D721Med (cell line): Measurements from ENCODE around the gene MTFMT.

Experiments used
- DNase-seq: peaks from one replicate; pipeline ENCODE4 v3.0.0; 2011; ENCODE audit warnings: low spot score; ENCODE audit not compliant: insufficient read length
- FAIRE-seq: peaks from 2 replicates; lab custom pipeline; 2011; peaks lifted over from hg19 to GRCh38; lab: Jason Lieb, UNC
- CTCF ChIP-seq: IDR thresholded peaks from 2 replicates; pipeline ENCODE4 v1.5.1; 2012; ENCODE audit warnings: mild to moderate bottlenecking, control low read depth; ENCODE audit not compliant: insufficient read depth; ENCODE audit errors: missing control alignments

Gene MTFMT

GRCh38 chr15:65059369-65059750 is 29.9 kb upstream of the MTFMT start:
- FAIRE-seq (no peak), DNase-seq (no peak)
- TF ChIP-seq CTCF, result no peak

GRCh38 chr15:65058394-65059368 is 29.2 kb upstream of the MTFMT start:
- TF ChIP-seq CTCF, result no peak
- no peak for FAIRE-seq
- no peak for DNase-seq

- DNase-seq (no peak), FAIRE-seq (no peak)
- no peak for TF ChIP-seq CTCF
Observed at GRCh38 chr15:65057549-65057940, 28.1 kb upstream of the MTFMT start.

- DNase-seq (no peak), FAIRE-seq (no peak)
- TF ChIP-seq CTCF, result no peak
Observed at GRCh38 chr15:65056868-65057548, 27.6 kb upstream of the MTFMT start.

- FAIRE-seq (no peak), DNase-seq (no peak)
- TF ChIP-seq CTCF, result no peak
Observed at GRCh38 chr15:65056106-65056505, 26.7 kb upstream of the MTFMT start.

- DNase-seq (no peak), FAIRE-seq (no peak)
- no peak for TF ChIP-seq CTCF
Observed at GRCh38 chr15:65055201-65055870, 25.9 kb upstream of the MTFMT start.
